ENCODE data around the gene TGM3.

DNA sequence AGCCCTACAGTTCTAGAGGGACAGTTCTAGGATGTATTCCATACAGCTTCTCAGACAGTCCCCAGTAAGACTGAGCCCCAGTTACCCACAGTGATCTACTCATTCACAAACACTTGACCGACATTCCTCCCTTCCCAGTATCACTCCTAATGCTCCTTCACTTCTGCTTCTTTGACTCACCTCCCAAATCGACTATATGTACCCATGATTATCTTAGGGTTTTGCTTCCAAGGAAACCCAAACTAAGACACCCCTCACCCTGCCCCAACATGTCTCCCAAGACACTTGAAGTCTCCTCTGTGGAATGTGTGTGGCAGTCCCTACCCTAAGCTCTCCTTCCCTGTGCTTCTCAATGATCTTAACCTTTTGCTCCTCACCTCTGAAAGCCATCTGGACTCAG, 61.3 kb downstream of the TGM3 start:
- TF ChIP-seq CTCF (IDR thresholded peaks at IDR 0.05; ENCODE audit: low read length) (no peak), EZH2 (IDR thresholded peaks at IDR 0.05; ENCODE audit: borderline replicate concordance, low read length) (no peak)
